DND-41 (cell line): ENCODE results near the gene RNF43.

Experiments used
- CTCF ChIP-seq: IDR thresholded peaks from 2 replicates; pipeline ENCODE4 v1.5.1; 2012; ENCODE audit warnings: borderline replicate concordance, low read length, moderate library complexity, mild to moderate bottlenecking; ENCODE audit not compliant: poor library complexity, severe bottlenecking; ENCODE audit errors: extremely low read depth
- EZH2 ChIP-seq: IDR thresholded peaks from 3 replicates; pipeline ENCODE4 v1.6.1; 2012; ENCODE audit warnings: borderline replicate concordance, low read depth, mild to moderate bottlenecking, moderate library complexity, low read length, inconsistent platforms; ENCODE audit not compliant: severe bottlenecking

GRCh38 chr17:58375256-58375655 lies 42.1 kb downstream of the RNF43 start:
- no peak for TF ChIP-seq CTCF
- TF ChIP-seq EZH2 = no peak
